ENCODE measurements around the gene ATP23. TPM values are rescaled to one million over a fixed set of nuclear protein-coding genes. Genes with fewer than 3 reads are reported as not detected.

The ATP23 gene
- total RNA-seq, 2 experiments from 2014 or later: 27.5 to 51.3 TPM

DNA sequence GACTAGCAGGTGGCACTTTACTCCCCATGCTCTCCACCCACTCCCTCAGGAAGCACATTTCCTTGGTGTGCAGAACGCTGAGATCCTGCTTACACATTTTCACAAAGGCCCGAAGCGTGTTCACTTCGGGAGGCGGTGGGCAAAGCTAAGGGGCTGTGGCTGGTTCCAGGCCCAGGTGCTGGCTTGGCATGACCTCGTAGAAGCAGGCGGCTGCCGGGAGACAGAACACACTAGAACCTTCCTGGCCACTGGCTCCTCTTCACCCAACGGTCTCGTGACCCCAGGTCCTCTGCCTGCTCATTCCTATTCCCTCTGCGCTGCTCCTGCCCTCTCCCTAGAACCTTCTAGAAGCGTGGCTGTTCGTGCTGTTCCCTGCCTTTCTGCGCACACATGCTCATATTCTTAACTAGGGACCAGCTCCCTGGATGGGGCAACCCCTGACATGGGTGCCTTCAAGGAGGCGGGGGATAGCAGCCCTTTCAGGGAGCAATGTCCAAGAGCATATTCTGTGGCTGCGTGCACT, 43.3 kb downstream of the ATP23 start:
- ChIA-PET CTCF (ENCODE audit: unreplicated experiment) (no interaction called here), POLR2A (no interaction called here)
- TF ChIP-seq CTCF (conservative IDR thresholded peaks at IDR 0.05; ENCODE audit: low read length): no peak
- no peak for TF ChIP-seq EZH2phosphoT487 (IDR thresholded peaks at IDR 0.05; ENCODE audit: borderline replicate concordance, low read depth, low read length)
- intact Hi-C loops (cut with micrococcal nuclease; ENCODE audit: unreplicated experiment): loop anchor here (10.0 kb wide), 1 partner anchor 1180 kb away; no protein-coding TSS in a partner anchor
- Histone ChIP-seq H3K79me2 (ENCODE audit: insufficient read depth, low read depth, low read length) (no peaks in the 10 kb centered on the region), H3K4me2 (ENCODE audit: low read length) (no peak overlapping the region), H3K4me1 (ENCODE audit: insufficient read depth, low read length, poor library complexity, severe bottlenecking) (no peaks in the 10 kb centered on the region), H2AFZ (ENCODE audit: low read length) (no peak overlapping the region), H3K4me3 (ENCODE audit: low read depth, low read length, poor library complexity, severe bottlenecking) (no peak overlapping the region), H3K27ac (ENCODE audit: low read depth, low read length, poor library complexity, severe bottlenecking) (no peak overlapping the region), H3K9me2 (ENCODE audit: insufficient read depth, low read length) (no peaks in the 10 kb centered on the region), H3K9me3 (ENCODE audit: low read length) (no peaks in the 10 kb centered on the region), H3K36me3 (ENCODE audit: insufficient read depth, low read length) (no peaks in the 10 kb centered on the region), H4K20me1 (ENCODE audit: insufficient read depth, low read length) (no peaks in the 10 kb centered on the region)
- no TSS peak for BruUV-seq (replicated peaks)
- DNase-seq (ENCODE audit: low spot score): no peak

DNA sequence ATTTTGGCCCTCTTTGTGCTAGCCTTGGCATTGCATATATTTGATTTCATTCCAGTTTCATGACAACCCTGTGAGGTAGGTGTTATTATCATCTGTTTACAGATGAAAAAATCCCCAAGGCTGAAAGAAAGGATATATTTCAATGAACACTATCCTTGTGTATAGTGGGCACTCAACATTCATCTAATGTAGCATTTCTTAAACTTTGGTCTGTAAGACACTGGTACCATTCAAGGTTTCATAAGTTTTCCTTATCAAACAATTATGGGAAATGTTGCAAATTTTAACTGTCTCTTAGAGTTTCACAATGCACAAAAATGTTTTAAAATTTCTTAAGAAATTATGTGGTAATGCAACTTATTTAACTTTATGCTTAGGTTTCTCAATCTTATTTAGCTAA, 44.3 kb downstream of the ATP23 start:
- intact Hi-C loops (cut with micrococcal nuclease; ENCODE audit: unreplicated experiment): loop anchor here (10.0 kb wide), 1 partner anchor 1179 kb away; no protein-coding TSS in a partner anchor
- no peak overlapping the region for H2AFZ ChIP-seq (ENCODE audit: low read length)
- no peak overlapping the region for H3K4me2 ChIP-seq (ENCODE audit: low read length)
- H3K27ac ChIP-seq (ENCODE audit: low read depth, low read length, poor library complexity, severe bottlenecking): no peak overlapping the region
- H3K4me1 ChIP-seq (ENCODE audit: insufficient read depth, low read length, poor library complexity, severe bottlenecking): no peaks in the 10 kb centered on the region
- TF ChIP-seq EZH2phosphoT487 (IDR thresholded peaks at IDR 0.05; ENCODE audit: borderline replicate concordance, low read depth, low read length): no peak
- no peak for TF ChIP-seq CTCF (conservative IDR thresholded peaks at IDR 0.05; ENCODE audit: low read length)
- H3K79me2 ChIP-seq (ENCODE audit: insufficient read depth, low read depth, low read length): no peaks in the 10 kb centered on the region
- BruUV-seq (replicated peaks): no TSS peak
- H3K9me3 ChIP-seq (ENCODE audit: low read length): no peaks in the 10 kb centered on the region
- H3K9me2 ChIP-seq (ENCODE audit: insufficient read depth, low read length): no peaks in the 10 kb centered on the region
- H3K36me3 ChIP-seq (ENCODE audit: insufficient read depth, low read length): no peaks in the 10 kb centered on the region
- POLR2A ChIA-PET: no interaction called here
- DNase-seq (ENCODE audit: low spot score): no peak
- H4K20me1 ChIP-seq (ENCODE audit: insufficient read depth, low read length): no peaks in the 10 kb centered on the region
- CTCF ChIA-PET (ENCODE audit: unreplicated experiment): no interaction called here
- H3K4me3 ChIP-seq (ENCODE audit: low read depth, low read length, poor library complexity, severe bottlenecking): no peak overlapping the region

- no peak for DNase-seq (ENCODE audit: low spot score)
- H3K9me3 ChIP-seq (ENCODE audit: low read length): no peaks in the 10 kb centered on the region
- no peaks in the 10 kb centered on the region for H3K4me1 ChIP-seq (ENCODE audit: insufficient read depth, low read length, poor library complexity, severe bottlenecking)
- H3K4me2 ChIP-seq (ENCODE audit: low read length): no peak overlapping the region
- no peak overlapping the region for H2AFZ ChIP-seq (ENCODE audit: low read length)
- POLR2A ChIA-PET: no interaction called here
- no peaks in the 10 kb centered on the region for H3K36me3 ChIP-seq (ENCODE audit: insufficient read depth, low read length)
- no TSS peak for BruUV-seq (replicated peaks)
- H3K79me2 ChIP-seq (ENCODE audit: insufficient read depth, low read depth, low read length): no peaks in the 10 kb centered on the region
- no peak for TF ChIP-seq CTCF (conservative IDR thresholded peaks at IDR 0.05; ENCODE audit: low read length)
- TF ChIP-seq EZH2phosphoT487 (IDR thresholded peaks at IDR 0.05; ENCODE audit: borderline replicate concordance, low read depth, low read length): no peak
- CTCF ChIA-PET (ENCODE audit: unreplicated experiment): no interaction called here
- no peak overlapping the region for H3K27ac ChIP-seq (ENCODE audit: low read depth, low read length, poor library complexity, severe bottlenecking)
- intact Hi-C loops (cut with micrococcal nuclease; ENCODE audit: unreplicated experiment): loop anchor here (10.0 kb wide), 1 partner anchor 1175 kb away; no protein-coding TSS in a partner anchor
- no peak overlapping the region for H3K4me3 ChIP-seq (ENCODE audit: low read depth, low read length, poor library complexity, severe bottlenecking)
- H4K20me1 ChIP-seq (ENCODE audit: insufficient read depth, low read length): no peaks in the 10 kb centered on the region
- H3K9me2 ChIP-seq (ENCODE audit: insufficient read depth, low read length): no peaks in the 10 kb centered on the region
These were observed 48.5 kb downstream of the ATP23 start for GRCh38 chr12:57989838-57990237.
